ENCODE data around the gene AGAP2. TPM values are rescaled to one million over a fixed set of nuclear protein-coding genes. Genes with fewer than 3 reads are reported as not detected.

The AGAP2 gene
- total and polyA plus RNA-seq, 9 of the 15 experiments (the other 6 are each of a cell fraction or from before 2014, with no cell fraction given) = 0.04 to 0.77 (median 0.28) TPM; not detected in 1

- peaks cover 4 to 10% of the 10 kb centered on the region in 2 experiments; a peak in 3 of 5 replicates for H3K4me1 ChIP-seq (replicated peaks in 1 of 2; ENCODE audit: control insufficient read depth in 2 of 2, insufficient read depth in 2 of 2, low read length in 2 of 2)
- H3K79me2 ChIP-seq (ENCODE audit: control insufficient read depth, insufficient read depth, low read length) = peaks cover 12% of the 10 kb centered on the region
- POLR2A ChIA-PET = no interaction called here
- no peak for ATAC-seq
- no peak overlapping the region for H3K9ac ChIP-seq (ENCODE audit: insufficient read depth in 1 of 2, low read depth in 2 of 2, low read length in 2 of 2)
- no peak for FAIRE-seq
- WGBS (ENCODE audit: insufficient coverage, low coverage, missing lambda C conversion rate) = 75% methylated on average over 14 of the region's 15 CpGs
- H3K9me3 ChIP-seq (replicated peaks; ENCODE audit: control insufficient read depth, insufficient read depth, low read depth, low read length) = no peaks in the 10 kb centered on the region
- no peaks in the 10 kb centered on the region for H3K9me1 ChIP-seq (ENCODE audit: control insufficient read depth, insufficient read depth, low read length)
- CTCF ChIA-PET (ENCODE audit: low intra/inter-chr PET ratio) = interaction anchor here (0.9 kb wide), 1 partner anchor 61 kb away, joined by 3 read pairs; no protein-coding TSS in a partner anchor
- H3K4me2 ChIP-seq (ENCODE audit: insufficient read depth, low read length) = no peak overlapping the region
- no peaks in the 10 kb centered on the region for H3K27me3 ChIP-seq (ENCODE audit: control insufficient read depth in 2 of 2, insufficient read depth in 2 of 2, low read length in 2 of 2)
- H3K4me3 ChIP-seq = no peak overlapping the region
- intact Hi-C loops (cut with micrococcal nuclease) = loop anchor here (2.0 to 5.0 kb wide), 3 partner anchors 110 to 235 kb away; partner anchors contain the start of genes DDIT3, GLI1 and INHBE
- H3K36me3 ChIP-seq (ENCODE audit: control insufficient read depth, insufficient read depth, low read length) = peaks cover 21% of the 10 kb centered on the region
- no peak overlapping the region for H3K27ac ChIP-seq (ENCODE audit: extremely low read depth, low read depth, low read length)
- TF ChIP-seq ZNF511 (CRISPR knock-in tag; IDR thresholded peaks at IDR 0.05) = no peak
- no peak for TF ChIP-seq BRF2 (IDR thresholded peaks at IDR 0.05; ENCODE audit: borderline replicate concordance, insufficient read depth, insufficient read length)
- no peak for TF ChIP-seq NFXL1 (CRISPR knock-in tag; IDR thresholded peaks at IDR 0.05)
- TF ChIP-seq SIN3B (IDR thresholded peaks at IDR 0.05; ENCODE audit: low read depth) = no peak
- no peak for TF ChIP-seq MAX (CRISPR knock-in tag; IDR thresholded peaks at IDR 0.05)
- TF ChIP-seq ZNF639 (CRISPR knock-in tag; conservative IDR thresholded peaks at IDR 0.05 in 1 of 2, IDR thresholded peaks at IDR 0.05 in 1 of 2) = no peak
- no peak for TF ChIP-seq MYNN (IDR thresholded peaks at IDR 0.05)
- no peak for TF ChIP-seq MYNN (CRISPR knock-in tag; IDR thresholded peaks at IDR 0.05)
- TF ChIP-seq TRIM28 (IDR thresholded peaks at IDR 0.05) = no peak
- TF ChIP-seq ZNF589 (CRISPR knock-in tag; IDR thresholded peaks at IDR 0.05; ENCODE audit: low read depth) = no peak
- TF ChIP-seq ZBTB12 (CRISPR knock-in tag; IDR thresholded peaks at IDR 0.05) = no peak
- no peak for TF ChIP-seq IFI16 (CRISPR knock-in tag; IDR thresholded peaks at IDR 0.05)
- TF ChIP-seq MAFG (tag; conservative IDR thresholded peaks at IDR 0.05) = no peak
- no peak for TF ChIP-seq ZNF133 (CRISPR knock-in tag; IDR thresholded peaks at IDR 0.05)
- TF ChIP-seq RAD21 (CRISPR knock-in tag; conservative IDR thresholded peaks at IDR 0.05 in 1 of 2, IDR thresholded peaks at IDR 0.05 in 1 of 2) = no peak
- BruUV-seq (replicated peaks) = no TSS peak
- H2AFZ ChIP-seq (ENCODE audit: low read depth, low read length) = no peak overlapping the region
- DNase-seq (ENCODE audit: extremely low read depth in 1 of 4, low spot score in 3 of 4) = no peak
- H4K20me1 ChIP-seq (replicated peaks; ENCODE audit: control insufficient read depth, insufficient read depth, low read length) = no peaks in the 10 kb centered on the region
- in situ Hi-C loops (cut with MboI) = loop anchor here (5.0 kb wide), 1 partner anchor 65 kb away; no protein-coding TSS in a partner anchor
Observed at GRCh38 chr12:57692500-57692899, 46.0 kb downstream of the AGAP2 start.
